AML-193 (cell line): Measurements from ENCODE around the gene TELO2.
"Not testable (repeated sequence)": the region's sequence is repeated elsewhere in the genome, so short reads cannot be mapped to it uniquely, and the experiment has no call there.

Experiments used
- DNase-seq, 2 experiments: peaks; one replicate each; lab custom pipeline; 2025; lab: John Stamatoyannopoulos, UW

The TELO2 gene

DNA sequence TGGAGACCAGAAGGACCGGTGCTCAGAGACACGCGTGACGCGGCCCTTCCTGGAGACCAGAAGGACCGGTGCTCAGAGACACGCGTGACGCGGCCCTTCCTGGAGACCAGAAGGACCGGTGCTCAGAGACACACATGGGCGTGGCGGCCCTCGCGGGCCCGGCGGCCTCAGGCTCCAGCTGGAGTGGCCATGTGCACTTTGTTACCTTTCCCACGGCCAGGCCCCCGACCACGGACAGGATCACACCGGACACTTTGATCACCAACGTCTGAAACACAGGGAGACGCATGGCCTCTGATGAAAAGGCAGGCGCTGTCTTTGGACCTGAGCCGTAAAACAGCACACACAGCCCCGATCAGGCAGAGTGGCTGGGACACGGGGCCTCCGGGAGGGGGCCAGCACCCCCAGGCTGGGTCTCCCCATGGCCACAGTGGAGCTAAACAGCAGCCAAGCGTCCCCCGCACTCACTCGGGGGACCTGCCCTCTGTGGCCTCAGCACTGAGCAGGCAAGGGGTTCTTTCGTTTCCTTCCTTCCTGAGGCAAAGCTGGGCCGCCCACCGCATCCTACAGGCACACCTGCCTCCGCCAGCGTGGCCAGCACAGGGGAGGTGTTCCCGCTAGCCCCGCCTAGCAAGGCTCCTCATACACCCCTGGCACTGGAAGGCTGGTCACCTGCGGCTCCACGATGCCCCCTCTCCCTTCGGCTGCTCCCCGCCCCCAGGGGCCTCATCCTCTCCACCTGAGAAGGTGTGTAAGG is 35.5 kb upstream of the TELO2 start:
- DNase-seq: no peak

DNA sequence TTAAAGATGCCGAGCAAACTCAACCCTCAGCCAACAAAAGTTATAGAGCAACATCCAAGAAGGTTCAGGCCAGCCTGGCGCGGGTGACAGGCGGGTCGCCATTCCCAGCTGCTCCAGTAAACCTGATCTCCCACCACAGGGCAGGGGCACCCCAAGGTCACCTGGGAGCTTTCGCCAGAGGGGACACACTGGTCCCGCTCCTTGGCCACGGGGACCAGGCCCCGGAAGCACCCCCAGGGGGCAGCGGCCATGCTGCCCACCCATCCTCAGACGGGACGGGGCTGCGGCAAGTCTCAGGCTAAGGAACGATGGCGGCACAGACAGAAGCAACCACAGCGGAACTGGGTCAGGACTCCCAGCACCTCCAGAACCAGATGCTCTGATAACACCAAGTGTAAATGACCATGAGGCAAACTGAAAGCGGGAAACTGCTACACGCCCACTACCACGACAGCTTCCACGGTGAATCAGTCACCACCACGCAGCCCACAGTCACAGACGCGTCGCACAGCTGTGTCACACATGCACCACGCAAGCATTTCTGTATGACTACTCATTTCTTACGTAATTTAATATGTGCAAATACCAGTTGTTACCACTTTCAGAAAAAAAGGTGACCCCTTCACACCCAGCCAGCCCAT is 34.7 kb upstream of the TELO2 start:
- DNase-seq: no peak

DNA sequence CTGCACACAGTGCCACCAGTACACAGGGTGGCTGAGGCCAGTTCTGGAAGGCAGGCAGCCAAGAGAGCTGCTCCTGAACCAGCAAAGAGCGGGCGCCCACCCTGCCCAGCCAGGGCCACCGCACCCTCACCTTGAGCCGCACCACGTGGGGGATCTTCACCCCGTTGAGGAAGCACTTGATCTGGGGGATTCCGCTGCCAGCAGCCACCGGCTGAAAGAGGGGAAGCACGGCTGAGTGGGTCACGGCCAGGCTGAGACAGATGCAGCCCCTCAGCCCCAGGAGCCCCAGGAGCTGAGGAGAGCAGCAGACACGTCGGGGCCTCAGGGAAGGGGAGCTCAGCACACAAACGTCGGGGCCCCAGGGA is 34.2 kb upstream of the TELO2 start:
- no peak for DNase-seq

DNA sequence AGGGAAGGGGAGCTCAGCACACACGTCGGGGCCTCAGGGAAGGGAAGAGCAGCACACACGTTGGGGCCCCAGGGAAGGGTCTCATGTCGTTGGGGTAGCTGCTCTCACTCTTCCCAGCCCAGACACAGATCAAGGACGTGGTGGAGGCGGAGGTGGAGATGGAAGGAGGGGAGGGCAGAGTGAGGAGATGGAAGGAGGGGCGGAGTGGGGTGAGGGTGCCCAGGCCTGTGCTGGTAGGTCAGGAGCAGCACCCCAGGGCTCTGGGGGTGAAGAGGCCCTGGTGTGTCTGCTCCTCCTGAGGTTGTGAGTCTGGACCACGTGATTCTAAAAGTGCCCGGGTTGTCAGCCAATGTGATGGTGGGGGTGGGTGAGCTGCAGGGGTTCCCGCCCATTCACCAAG is 33.2 kb upstream of the TELO2 start:
- DNase-seq: no peak

DNA sequence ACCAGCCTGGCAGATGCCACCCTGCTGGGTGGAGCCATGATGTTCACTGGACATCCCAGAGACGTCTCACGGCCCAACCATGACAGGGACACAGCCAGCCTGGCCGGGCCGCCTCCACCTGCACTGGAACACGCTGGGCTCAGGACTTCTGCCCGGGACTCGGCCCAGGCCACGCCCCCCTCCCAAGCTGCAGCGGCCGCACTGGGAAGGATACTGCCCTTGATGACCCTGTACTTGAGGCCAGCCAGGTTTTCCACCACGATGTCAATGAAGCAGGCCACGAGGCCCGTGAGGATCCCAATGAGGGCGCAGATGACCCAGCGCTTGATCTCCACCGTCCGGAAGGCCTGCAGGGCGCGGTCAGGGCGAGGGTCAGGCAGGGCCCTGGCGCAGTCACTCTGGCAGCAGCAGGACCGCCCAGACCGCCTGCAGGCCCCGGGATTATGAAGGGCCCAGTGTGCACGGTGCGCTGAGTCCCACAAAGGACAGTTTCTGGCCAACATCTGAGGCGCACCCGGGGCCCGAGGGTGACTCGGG is 32.5 kb upstream of the TELO2 start:
- DNase-seq: no peak

DNA sequence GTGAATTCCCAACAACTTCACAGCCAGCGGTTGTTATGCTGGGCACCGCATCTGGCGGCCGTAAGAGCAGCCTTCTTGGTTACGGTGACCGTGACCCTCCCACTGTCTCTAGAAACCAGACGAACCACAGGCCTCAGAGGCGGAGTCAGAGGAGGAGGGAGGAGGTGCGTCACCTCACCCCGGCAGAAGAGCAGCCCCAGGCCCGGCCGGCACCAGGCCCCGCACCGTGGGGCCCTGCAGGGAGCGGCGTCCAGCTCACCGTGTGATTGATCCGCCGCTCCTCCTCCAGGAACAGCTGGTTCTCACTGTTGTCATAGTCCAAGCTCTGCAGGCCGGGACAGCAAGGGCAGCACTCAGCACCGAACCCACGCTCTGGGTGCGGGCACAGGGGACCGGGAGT is 32.0 kb upstream of the TELO2 start:
- DNase-seq: no peak

DNA sequence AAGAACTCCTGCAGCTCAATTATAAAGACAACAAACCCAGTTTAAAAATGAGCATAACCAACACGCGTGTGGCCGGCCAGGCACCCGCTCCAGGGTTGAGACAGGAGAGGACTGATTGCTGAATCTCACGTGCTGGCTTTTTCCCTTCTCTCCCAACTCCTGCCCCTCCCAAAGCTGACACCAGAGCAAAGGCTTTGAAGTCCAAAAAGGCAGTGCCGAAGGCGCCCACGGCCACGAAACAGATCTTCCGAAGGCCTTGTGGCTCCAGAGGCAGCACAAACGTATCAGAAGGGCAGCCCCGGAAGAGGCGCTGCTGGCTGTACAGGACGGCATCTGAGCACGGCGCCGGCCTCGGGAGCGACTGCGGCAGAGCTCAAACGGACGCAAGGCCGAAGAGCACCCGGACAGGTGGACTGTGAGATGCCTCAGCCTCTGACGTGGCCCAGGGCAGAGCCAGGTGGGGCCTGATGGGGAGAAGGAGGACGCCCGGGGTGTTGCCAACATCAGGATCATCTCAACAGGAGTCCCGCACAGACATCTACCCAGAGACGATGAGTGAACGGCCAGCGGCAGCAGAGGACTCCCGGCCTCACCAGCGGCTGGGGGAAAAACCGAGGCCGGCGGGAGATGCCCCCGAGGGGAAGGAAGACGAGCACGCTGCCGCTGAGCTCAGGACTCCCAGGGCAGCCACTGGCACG is 28.8 kb upstream of the TELO2 start:
- DNase-seq: no peak

DNA sequence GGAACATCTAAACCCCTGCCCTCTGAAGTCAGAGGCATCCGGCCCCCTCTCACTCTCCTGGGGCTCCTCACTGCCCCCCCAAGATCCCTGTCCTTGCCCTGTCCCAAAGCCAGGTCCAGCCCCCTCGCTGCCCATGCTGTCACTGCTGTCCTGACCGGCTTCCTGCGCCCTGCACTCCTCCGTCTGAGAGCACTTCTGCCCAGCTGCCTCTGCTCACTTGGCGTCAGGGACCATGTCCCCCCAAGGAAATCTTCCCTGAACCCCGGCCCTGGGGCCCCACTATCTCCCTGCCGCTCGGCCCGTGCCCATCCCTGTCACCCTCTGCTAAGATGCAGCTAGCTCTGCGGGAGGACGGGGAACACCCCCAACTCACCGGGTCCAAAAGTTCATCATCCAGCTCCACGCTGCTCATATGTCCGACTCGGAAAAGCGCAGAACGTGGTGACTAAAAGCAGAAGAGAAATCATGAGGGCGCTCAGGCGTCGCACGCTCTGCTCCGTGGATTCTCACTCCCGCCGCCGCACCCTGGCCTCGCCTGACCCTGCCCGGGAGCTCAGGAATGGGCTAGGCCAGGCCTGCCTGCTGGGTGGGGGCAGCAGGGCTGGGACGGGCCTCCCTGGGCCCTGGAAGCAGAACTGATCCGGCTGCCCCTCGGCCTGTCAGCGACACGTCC is 28.1 kb upstream of the TELO2 start:
- no peak for DNase-seq

DNA sequence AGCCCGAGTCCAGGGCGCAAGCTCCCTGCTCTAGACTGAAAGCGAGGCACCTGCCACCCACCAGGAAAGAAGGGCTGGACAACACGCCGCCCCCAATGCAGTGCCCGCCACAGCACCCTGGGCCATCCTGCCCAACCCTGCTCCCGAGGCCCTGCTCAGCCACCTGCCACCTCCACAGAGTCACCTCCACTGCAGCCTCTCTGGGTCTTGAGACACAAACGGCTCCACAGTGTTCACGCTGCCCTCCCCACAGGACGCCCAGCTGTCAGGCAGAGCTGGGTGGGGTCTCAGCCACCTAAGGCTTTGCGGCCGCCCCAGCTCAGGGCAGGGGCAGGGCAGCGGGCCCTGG is 27.6 kb upstream of the TELO2 start:
- no peak for DNase-seq

DNA sequence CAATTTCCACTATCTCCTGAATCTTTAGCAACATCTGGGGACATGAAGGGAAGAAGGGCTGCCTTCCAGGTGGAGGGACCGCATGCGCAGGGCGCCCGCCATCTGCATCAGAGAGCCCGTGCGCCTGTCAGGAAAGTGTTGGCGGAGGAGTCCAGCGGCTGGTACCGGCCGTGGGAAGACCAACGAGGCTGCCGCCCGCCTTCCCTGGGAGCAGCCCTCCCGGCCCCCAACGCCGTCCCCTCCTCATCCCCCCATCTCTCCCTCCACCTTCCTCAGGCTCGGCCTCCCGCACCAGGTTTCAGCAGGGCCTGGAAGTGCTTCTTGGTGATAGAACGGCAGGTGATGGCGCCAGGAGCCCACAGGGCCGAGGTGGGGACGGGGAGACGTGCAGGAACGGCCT is 27.1 kb upstream of the TELO2 start:
- DNase-seq: no peak

DNA sequence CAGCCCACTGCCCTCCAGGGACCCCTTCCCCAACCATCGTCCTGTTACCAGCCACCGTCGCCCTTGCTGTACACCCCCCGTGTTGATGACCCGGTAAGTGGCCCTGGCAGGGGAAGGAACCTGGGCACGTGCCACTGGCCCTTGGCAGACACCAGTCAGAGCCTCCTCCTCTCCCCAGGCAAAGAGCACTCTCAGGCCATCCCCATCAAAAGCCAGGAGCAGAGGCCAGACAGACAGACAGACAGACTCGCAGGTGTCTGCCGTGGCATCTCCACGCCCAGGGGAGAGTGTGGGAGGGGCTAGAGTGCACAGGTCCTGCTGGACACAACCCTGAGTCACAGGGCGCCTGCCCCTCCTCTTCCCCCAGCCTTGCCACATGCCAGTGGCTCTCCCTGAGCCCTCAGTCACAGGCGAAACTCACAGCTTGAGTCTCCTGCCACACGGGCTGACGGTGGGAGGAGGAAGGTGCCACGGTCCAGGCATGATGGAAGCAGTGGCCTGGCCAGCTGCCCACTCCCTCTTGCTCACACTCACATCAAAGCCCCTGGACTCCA is 26.1 kb upstream of the TELO2 start:
- no peak for DNase-seq

DNA sequence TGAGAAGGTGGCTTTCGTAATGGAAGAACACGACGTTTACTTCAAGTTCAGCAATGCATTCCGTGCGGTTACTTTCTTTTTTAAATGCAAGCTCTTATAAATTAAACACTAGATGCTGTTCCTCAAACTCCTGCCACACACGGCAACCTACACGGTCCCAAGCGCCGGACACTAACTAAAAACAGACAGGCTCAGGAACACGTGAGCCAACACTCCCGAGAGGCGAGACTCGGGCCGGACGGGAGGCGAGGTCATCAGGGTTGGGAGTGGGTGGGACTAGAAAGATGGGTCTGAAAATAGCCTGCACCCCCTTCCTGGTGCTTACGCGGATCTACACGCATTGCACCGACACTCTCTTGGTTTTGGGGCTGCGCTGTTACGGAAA is 24.7 kb upstream of the TELO2 start:
- DNase-seq: no peak

DNA sequence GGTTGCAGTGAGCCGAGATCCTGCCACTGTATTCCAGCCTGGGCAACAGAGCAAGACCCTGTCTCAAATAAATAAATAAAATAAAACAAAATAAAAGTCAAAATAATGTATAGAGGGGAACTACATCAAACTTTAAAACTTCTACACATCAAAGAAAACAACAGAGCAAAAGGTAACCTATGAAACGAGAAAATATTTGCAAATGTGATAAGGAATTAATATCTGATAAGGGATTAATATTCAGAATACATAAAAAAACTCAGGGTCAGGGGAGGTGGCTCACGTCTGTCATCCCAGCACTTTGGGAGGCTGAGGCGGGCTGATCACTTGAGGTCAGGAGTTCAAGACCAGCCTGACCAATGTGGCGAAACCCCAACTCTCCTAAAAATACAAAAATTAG is 24.0 kb upstream of the TELO2 start:
- DNase-seq: not testable (repeated sequence)

DNA sequence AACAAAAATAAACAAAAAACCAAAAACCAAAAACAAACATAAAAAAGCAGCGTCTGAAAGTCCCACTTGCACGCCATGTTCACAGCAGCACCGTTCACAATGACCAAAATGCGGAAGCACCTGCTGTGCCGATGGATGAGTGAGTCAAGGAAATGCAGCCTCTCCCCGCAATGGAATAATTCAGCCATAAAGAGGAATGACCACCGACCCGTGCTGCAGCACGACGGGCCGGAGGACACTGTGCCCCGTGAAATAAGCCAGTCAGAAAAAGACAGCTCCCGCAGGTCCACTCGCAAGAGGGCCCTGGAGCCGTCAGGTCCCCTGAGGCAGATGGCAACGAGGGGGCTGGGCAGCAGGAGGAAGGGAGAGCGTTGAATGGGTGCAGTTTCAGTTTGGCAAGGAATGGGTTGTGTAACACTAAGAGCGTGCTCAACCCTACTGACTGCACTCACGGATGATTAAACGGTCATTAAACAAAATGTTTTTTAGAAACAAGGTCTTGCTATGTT is 23.4 kb upstream of the TELO2 start:
- peak; percentile 72 to 83 for DNase-seq

DNA sequence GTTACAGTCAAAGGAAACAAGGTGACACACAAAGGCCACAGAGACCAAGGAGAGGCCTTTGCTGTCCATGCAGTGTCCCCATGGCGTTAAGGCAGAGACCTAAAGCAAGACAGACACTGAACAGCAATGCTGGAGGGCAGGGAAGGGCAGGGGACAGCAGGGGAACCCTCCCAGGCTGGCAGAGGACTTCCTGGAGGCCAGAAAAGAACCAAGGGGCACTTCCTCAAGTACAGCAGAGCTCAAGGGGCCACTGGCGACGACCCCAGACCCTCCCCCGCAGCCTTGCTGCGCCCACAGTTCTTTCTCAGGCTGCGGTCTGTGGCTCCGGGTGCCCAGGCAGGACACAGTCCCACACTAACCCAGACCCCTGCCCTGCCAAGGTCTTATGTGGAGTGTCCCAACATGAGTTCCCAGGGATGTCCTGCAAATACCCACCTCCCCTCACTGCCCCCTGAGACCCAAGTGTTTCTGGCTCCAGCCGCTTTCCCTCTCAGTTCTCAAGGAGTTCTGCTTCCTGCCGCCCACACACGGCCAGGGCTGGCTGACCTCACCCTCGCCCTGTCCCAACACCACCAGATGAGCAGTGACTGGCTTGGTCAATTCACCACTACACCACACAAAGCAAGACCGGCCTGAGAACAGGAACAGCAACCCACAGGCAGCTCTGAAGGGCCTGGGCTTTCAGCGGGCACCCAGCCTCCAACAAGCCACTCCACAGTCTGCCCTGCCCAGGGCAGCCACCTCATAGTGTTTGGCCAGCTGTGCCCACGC is 22.5 kb upstream of the TELO2 start:
- peak; percentile 70 to 79 for DNase-seq

DNA sequence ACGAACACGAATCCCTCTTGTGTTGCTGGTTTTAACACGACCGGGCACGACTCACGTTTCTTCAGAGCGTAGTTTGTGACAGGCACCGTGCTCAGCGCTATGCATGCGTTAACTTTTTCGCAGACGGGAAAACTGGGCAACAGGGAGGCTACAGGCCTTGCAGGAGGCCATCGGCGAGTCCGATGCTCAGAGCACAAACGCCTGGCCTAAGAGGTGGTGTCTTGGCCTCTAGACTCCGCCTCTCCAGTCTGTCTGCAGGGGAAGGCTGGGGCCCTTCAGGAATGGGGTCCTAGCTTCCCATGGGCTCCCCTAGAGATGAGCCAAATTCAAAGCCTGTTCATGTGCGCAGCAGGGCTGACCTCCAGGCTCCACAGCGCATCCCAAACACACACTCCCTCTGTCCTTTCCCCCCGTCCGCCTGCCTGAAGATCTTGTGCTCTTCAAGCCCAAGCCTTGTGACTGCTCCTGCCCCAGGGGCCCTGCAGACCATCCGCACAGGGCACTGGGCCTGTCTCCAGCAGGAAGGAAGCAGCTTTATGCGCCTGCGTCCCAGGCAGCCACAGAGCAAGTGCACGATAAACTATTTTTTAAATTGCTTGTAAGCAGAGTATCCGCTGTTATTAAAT is 21.5 kb upstream of the TELO2 start:
- no peak for DNase-seq

DNA sequence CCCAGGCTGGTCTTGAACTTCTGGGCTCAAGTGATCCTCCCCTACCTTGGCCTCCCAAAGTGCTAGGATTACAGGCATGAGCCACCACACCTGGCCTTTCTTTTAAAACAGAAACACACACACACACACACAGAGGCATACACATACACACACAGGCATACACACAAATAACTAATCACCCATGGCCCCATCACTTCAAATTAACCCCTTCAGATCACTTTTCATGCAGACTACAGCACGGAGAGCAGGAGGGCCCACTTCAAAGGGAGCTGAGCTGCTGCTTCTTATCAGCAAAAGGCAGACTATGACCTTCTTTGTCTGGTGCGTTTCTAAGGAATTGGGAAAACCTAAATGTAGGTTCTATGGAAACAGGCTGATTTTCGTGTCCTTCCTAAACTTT is 20.2 kb upstream of the TELO2 start:
- no peak for DNase-seq

DNA sequence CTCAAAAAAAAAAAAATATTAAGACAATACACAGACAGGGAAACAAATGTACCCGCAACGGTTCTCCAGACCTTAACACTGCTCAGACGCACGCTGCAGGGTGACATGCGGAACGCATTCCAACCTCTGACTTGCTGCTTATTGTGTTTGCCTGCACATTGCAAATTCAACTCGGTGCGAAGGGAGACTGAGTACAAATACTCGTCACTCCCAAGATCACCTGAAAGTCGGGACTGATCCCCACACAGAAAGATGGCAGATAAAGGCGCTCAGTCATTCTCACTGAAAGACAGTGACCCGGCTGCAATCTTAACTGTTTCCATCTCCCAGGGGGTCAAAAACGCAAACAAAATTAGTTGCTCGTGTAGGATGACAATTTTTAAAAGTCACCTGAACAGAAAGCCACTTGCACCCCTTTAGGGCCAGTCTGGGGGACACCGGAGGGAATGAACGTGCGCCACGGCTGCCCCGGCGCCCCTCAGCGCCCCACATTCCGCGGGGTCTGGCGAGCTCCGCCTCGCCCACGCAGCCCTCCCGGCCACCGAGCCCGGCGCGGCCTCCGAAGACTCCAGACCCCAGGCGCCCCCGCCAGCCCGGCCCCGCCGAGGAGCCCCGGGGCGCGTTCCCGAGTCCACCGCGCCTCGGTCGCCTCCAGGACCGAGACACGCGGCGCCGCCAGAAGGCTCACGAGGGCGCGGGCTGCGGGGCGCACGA is 18.9 kb upstream of the TELO2 start:
- DNase-seq: no peak

DNA sequence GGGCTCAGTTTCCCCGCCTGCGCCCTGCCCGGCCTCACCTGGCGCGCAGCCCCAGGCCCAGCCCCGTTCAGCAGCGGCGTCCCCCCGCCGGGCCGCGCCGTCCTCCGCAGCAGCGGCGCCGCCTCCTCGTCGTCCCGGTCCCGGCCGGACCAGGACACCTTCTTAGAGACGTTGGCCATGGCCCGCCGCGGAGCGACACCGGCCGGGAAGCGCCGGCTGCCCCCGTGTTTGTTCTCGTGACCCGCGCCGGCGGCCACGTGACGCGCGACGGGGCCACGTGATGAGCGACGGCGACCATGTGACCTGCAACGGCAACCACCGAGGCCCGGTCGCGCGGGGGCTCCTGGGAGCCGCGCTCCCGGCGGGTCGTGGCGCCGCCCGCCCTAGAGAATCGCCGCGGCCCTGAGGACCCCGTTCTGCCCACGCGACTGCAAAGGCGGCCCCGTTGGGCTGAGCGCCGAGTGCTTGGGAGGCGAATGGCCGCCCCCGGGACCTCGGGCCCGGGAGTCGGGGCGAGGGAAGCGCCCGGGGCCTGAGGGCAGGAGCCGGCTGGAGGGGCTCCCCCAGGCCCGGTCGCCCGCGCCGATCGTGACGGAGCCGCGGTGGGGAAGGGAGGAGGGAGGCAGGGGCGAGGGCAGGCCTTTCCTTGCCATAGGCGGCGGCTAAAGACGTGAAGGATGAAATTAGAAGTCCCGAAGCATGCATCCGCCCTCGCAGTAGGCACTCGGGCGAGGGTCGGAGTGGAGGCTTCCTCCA is 18.2 kb upstream of the TELO2 start, which contains the start of gene CLCN7:
CLCN7 (minus strand) TSS at position 233 of the 756 bp plus-strand sequence; CDS start at position 179, 54 bp downstream.
- peak; percentile 72 to 73 for DNase-seq
